Measurements from ENCODE around the gene RIC8A.
A peak's percentile ranks its signal among the peaks of the same experiment; 100 is the strongest.
"Not testable (repeated sequence)": the region's sequence is repeated elsewhere in the genome, so short reads cannot be mapped to it uniquely, and the experiment has no call there.

Gene RIC8A

DNA sequence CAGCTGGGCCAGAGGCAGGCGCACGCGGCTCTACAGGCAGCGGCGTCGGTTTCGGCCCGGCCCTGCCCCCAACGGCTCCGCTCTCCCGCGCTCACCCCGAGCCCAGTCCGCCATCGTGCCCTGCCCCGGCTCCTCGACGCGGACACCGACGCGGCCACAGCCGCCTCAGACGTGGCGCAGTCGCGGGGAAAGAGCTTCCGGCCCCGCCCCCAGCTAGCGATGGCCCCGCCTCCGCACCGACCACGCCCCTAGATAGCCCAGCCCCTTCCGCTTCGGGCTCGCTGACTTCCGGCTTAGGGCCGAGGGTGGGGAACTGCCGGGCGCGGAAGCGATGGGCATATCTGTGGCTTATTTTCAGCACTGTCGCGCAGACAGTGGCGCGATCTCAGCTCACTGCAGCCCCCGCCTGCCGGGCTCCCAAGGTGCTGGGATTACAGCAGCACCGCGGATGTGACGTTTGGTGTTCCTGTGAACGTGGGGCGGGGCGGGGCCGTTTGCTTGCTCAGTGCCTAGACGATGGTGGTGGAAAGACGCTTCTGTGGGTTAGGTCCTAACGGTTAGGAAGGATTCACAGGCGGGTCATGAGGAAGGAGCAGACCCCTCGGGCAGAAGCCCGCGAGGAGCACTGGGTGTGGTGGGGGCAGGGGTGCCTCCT lies at the start of gene RIC8A, which contains the start of gene BET1L:
RIC8A (plus strand) TSS at position 501 of the 655 bp plus-strand sequence. CDS start 1,147 bp downstream, outside the sequence.
BET1L (minus strand) TSS at position 192 of the 655 bp plus-strand sequence; CDS start at position 114, 78 bp downstream.
- DNase-seq (ENCODE audit: low spot score): peak; percentile 96

DNA sequence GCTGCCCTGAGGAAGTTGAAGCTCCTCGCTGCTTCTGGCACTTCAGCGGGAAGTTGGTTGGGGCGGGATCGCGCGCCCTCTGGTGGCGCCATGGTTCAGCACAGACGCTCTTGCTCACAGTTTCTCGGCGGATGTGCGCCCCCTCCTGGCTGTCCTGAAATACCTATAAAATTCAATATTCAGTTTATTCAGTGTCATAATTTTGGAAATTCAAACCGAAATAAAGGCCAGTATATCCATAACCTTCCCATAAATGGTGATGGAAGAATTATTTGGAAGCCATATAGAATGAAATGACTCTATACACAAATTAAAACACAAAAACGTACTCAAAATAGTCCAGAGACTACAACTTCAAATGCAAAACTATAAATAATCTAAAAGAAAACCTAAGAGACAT lies 27.3 kb upstream of the RIC8A start:
- DNase-seq (ENCODE audit: low spot score): not testable (repeated sequence)

- not testable (repeated sequence) for DNase-seq (ENCODE audit: low spot score)
These were observed 18.2 kb upstream of the RIC8A start for GRCh38 chr11:189200-189783.

- not testable (repeated sequence) for DNase-seq (ENCODE audit: low spot score)
These were observed 17.6 kb upstream of the RIC8A start for GRCh38 chr11:189843-190311.

GRCh38 chr11:190546-190945 lies 17.0 kb upstream of the RIC8A start:
- DNase-seq (ENCODE audit: low spot score): not testable (repeated sequence)

DNA sequence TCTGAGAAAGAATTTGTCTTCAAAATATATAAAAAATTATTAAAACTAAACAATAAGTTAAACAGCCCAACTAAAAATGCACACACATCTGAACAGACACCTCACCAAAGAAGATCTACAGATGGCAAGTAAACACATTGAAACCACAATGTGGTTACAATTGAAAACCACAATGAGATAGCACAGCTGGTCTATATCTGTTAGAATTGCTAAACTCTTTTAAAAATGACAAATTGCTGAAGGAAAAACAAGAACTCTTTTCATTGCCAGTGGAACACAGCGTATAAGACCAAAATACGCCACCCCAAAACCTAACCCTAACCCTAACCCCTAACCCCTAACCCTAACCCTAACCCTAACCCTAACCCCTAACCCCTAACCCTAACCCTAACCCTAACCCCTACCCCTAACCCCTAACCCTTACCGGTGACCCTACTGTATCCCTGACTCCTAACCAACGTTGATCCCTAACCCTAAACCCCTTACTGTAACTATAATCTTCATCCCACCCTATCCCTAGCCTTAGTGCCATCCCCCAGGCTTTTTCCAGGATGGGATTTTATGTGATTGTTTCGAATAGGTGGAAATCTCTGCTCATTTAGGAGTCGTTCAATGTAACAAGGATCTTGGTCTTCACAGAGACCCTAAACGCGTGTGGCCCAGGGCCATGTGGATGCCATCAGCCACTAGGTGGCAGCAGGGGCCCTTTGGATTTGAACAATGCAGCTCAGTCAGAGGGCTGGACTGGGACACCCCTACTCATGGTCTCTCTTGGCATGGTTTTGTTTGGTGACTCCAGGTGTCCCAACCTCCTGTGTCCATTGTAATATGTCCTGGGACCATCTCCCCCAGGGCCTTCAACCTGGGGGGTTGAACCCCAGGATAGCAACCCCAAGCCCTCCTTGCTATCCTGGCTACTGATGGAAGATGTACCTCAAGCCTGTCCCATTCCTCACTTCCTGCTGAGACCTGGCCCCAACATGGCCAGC lies 15.7 kb upstream of the RIC8A start:
- DNase-seq (ENCODE audit: low spot score): not testable (repeated sequence)

GRCh38 chr11:192674-193128 lies 14.8 kb upstream of the RIC8A start, which contains the start of gene SCGB1C1:
Gene SCGB1C1 (plus strand): TSS chr11:193078. CDS start chr11:193100, 22 bp downstream.
- DNase-seq (ENCODE audit: low spot score): not testable (repeated sequence)

GRCh38 chr11:193481-193880 lies 14.0 kb upstream of the RIC8A start:
- DNase-seq (ENCODE audit: low spot score): not testable (repeated sequence)

DNA sequence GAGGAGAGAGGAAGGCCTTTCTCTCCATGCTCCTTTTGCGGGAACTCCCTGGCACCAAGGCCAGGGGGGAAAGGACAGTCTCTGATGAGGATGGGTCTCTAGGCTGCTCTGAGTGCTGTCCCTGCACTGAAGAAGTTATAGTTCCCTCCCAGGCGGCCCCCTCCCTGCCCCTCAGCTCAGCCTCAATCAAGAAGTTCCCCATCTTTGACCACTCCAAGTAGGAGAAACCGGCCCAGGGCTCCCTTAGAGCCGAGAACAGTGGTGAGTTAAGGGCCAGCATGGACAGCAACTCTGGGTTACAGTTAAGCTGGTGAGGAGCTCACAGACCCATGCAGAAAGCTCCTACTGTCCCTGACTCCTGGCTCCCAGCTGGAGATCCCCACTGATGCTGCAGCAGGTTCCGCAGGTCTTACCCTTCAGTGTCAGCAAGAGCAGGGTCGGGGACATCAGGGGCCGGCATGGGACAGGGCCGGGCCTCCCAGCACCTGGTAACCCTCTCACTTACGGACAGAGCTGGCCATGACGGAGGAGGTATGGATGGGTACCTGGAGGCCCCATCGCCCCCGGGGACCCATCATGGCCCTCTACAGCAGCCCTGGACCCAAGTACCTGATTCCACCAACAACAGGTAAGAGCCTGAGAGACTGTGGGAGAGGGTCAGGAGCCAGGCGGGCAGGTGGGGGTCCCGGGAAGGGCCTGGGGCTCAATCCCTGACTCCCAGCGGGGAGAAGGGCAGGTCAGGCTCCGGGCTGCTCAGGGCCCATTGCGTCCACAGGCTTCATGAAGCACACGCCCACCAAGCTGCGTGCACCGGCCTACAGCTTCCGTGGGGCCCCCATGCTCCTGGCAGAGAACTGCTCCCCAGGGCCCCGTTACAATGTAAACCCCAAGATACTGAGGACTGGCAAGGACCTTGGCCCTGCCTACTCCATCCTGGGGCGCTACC lies 10.4 kb upstream of the RIC8A start:
- no peak for DNase-seq (ENCODE audit: low spot score)

- DNase-seq (ENCODE audit: low spot score): no peak
These were observed 9.7 kb upstream of the RIC8A start for GRCh38 chr11:197741-198235.

DNA sequence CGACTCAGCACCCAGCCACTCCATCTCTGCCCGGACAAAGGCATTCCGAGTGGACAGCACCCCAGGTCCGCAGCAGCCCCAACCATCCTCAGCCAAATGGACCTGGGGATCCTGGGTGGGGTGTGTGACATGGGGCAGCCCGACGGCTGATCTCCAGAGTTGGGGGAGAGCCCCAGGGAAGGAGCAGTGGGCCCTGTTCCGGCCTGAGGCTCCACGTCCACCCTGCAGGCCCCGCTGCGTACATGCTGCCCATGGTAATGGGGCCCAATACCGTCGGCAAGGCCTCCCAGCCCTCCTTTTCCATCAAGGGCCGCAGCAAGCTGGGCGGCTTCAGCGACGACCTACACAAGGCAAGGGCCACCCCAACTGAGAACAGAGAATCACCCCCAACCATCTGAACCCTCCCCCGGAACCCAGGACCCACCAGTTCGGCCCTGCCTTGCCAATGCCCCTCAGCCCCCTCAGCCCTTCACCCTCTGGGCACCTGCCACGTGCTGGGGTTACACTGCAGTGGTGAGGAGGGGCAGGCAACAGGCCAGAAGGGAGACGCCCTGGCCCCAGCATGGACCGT lies 9.2 kb upstream of the RIC8A start:
- DNase-seq (ENCODE audit: low spot score): no peak

DNA sequence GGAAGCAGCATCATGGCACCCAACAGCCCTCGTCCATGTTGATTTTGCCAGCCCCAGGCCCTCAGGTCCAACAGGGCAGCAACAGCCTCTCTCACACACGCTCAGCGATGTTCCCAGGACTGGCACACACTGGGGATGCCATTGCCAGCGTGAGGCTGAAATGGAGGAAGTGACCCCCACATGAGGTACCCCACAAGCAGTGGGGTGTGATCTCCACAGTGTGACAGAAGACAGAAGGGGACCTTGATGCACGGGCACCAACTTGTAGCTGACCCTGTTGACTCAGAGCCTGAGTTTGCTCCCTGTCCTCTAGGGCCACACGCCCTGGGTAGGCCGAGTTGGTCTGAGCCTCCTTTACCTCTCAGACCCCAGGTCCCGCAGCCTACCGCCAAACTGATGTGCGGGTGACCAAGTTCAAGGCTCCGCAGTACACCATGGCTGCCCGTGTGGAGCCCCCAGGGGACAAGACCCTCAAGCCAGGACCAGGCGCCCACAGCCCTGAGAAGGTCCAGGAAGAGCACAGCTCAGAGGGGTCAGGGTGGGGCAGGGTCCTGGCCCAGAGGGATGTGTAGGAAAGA lies 8.4 kb upstream of the RIC8A start:
- no peak for DNase-seq (ENCODE audit: low spot score)

GRCh38 chr11:199782-200181 lies 7.7 kb upstream of the RIC8A start:
- DNase-seq (ENCODE audit: low spot score): no peak

DNA sequence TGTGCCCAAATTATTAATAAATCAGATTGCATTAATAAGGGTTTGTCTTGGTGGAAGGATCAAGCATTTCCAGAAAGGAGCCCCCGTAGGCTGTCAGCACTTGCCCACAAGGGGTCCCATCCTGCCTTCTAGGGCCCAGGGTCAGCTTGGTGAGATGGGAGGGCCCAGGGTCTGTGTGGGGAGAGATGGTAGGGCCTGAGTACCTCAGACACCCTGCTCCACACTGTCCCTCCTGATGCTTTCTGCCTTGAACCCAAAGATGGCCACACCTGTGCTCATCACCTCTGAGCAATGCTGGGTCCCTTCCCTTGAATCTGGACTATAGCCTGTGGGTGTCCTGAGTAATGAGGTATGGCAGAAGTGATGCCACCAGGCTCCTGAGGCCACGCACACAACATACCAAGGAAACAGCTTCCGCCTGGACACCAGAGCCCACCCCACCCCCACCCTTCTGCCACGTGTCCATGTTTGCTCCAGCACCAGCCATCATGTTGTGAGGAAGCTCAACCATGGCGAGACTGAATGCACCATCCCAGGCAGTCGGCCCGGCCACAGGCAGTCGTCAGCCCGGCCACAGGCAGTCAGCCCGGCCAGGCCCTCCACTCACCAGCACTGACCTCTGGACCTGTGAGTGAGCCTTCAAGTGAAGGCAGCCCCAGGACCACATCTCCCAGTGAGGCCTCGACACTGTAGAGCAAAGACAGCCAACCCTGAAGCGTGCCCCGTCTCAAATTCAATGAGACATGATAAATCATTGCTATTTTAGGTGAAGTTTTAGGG lies 7.1 kb upstream of the RIC8A start:
- DNase-seq (ENCODE audit: low spot score): no peak

DNA sequence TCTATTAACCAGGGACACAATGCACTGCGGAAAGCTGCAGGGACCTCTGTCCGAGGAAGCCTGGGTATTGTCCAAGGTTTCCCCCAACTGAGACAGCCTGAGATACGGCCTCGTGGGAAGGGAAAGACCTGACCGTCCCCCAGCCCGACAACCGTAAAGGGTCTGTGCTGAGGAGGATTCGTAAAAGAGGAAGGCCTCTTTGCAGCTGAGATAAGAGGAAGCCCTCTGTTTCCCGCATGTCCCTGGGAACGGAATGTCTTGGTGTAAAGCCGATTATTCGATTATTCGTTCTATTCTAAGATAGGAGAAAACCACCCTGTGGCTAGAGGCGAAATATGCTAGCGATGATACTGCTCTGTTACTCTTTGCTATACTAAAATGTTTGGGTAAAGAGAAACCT lies 5.5 kb upstream of the RIC8A start:
- no peak for DNase-seq (ENCODE audit: low spot score)

DNA sequence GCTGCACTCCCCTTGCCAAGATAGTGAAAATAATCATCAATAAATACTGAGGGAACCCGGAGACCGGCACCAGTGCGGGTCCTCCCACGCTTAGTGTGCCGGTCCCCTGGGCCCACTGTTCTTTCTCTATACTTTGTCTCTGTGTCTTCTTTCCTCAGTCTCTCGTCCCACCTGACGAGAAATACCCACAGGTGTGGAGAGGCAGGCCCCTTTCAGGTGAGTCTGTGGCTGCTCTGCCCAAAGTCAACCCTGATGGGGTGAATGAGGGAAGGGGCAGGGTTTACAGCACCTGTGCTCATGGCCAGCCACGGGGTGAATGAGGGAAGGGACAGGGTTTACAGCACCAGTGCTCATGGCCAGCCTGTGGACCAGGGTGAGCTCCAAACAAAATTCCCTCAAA lies 5.0 kb upstream of the RIC8A start:
- DNase-seq (ENCODE audit: low spot score): no peak

DNA sequence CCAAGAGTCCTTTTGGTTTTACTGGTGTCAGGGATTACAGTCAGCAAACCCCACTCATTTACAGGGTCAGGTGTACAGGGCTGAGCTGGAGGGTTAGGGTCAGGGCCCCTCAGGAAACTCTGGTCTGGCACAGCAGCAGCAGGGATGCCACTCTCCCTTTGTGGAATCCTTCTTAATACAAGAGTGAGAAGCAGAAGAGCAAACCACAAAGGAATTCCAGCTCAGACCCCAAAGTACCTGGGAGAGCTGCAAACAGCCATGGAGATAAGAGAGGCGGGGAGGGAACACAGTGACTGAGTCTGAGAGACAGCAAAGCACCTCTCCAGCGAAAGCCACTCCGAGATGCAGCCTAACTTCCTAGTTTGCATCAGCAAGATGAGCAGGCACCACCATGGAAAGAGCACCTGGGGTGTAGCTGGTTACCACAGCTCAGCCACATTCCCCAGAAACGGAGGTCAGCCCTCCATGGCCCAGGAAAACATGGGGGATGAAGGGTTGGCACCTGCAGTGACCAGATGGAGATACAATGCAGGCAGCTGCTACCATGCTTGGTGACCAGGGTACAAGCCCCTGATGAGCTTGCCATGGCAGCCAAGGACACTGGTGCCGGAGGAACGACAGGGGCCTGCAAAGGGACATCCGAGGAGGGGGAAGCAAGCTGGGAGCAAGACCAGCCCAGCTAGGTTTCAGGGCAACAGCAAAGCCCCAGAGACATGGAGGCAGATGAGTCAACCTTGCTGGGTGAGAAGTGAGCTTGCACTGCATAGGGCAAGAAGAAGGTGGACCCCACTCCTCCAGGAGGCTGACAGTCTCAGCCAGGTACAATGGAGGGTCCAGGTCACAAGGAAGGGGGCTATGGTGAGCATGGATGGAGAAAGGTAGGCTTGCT lies 4.2 kb upstream of the RIC8A start:
- DNase-seq (ENCODE audit: low spot score): no peak

DNA sequence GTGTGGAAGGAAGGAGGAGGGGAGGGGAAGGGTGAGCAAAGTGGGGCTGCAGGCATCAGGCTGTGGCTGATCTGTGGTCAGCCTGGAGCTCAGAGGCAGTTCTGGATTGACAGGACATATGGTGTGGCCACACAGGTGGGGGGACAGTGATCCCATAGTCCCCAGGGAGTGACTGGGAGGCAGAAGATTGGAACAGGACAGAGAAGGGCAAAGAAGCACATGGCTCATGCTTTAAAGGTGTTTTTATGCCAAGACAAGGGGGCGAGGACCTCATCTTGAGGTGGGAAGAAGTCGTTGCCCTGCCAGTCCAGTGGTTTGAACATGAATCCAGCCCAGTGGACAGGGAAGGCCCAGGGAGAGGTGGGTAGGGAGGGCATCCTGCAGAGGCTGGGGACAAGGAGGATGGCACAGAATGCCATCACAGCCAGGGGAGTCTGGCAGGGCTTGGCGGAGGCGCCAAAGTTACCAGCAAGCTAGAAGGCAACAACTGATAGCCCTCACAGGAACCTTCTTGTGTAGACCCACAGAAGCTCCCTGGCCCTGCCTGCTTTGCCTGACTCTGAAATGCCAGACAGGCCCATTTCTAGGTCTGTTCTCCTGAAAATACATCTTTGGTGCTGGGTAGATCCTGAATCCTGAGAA lies 3.4 kb upstream of the RIC8A start:
- DNase-seq (ENCODE audit: low spot score): no peak
